ENCODE data around the gene SLC38A9.
"Not testable (repeated sequence)": the region's sequence is repeated elsewhere in the genome, so short reads cannot be mapped to it uniquely, and the experiment has no call there.

Gene SLC38A9

GRCh38 chr5:55708732-55709131 is 3.4 kb downstream of the SLC38A9 start:
- Histone ChIP-seq H3K9ac (ENCODE audit: low read depth, low read length) (no peak overlapping the region), H3K4me3 (ENCODE audit: low read length) (no peak overlapping the region), H3K36me3 (ENCODE audit: insufficient read depth, low read length) (peaks cover 25% of the 10 kb centered on the region), H3K27ac (ENCODE audit: low read depth, low read length) (no peak overlapping the region), H3K4me1 (ENCODE audit: insufficient read depth, low read length) (peaks cover 3% of the 10 kb centered on the region; the same call in 1 of the 2 replicates), H3K27me3 (ENCODE audit: insufficient read depth, low read length) (no peaks in the 10 kb centered on the region), H3K9me3 (ENCODE audit: insufficient read depth, low read depth, low read length) (no peaks in the 10 kb centered on the region)

DNA sequence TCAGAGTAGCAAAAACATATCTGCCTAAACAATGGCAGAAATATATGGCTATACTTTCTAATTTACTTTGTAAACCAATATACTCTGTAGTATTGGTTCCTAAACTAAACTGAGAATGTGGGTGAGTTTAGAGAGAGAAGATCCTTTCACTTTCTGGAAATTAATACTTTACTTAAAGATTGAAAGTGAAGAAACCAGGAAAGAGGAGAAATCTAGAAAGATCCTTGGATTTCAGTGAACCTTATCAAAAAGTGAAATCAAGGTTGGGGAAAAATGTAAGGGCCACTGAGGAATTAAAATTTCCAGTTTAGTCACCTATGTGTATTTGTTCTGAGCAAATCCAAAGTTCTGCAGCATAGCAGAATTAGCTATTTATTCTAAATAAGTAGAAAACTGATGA is 5.9 kb downstream of the SLC38A9 start:
- no peaks in the 10 kb centered on the region for H3K9me3 ChIP-seq (ENCODE audit: insufficient read depth, low read depth, low read length)
- no peaks in the 10 kb centered on the region for H3K27me3 ChIP-seq (ENCODE audit: insufficient read depth, low read length)
- no peak overlapping the region for H3K4me3 ChIP-seq (ENCODE audit: low read length)
- no peak overlapping the region for H3K9ac ChIP-seq (ENCODE audit: low read depth, low read length)
- H3K4me1 ChIP-seq (ENCODE audit: insufficient read depth, low read length): 0 out of 2 replicates have a peak, but pooled peaks cover 1% of the 10 kb centered on the region
- H3K27ac ChIP-seq (ENCODE audit: low read depth, low read length): no peak overlapping the region
- H3K36me3 ChIP-seq (ENCODE audit: insufficient read depth, low read length): peaks cover 35% of the 10 kb centered on the region

DNA sequence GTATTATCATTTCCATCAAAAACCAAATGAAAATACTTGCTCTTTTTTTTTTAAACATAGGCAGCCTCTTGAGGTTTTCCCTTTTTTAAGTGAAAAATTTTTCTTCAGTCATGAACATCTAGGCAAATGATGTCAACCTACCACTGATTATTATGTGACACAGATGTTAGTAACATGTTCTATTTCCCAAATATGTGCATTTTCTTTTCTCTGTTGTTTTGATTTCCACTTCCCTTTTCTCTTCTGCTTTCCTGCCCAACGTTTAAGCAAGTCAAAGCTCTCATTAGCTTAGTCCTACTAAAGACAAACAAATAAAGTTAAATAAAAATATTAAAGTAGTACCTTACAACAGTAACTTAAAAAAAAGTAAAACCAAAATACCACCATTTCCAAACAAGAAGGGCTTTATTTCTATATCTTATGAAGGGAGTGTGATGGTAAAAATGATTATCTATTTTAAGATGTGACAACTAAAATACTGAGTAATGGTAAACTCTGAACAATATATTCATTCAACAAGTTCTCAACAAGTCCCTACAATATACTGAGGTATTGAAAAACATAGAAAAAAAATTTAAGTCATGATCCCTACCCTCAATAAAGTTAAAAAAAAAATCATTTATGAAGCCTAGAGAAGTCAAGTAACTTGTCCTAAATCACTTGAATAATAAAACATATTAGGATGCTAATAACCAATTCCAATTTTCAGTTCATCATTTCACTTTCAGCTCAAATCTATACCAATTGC is 9.4 kb downstream of the SLC38A9 start:
- WGBS: 63% methylated on average over 1 of the region's 1 CpG
- H3K4me1 ChIP-seq (ENCODE audit: insufficient read depth, low read length): no peaks in the 10 kb centered on the region

GRCh38 chr5:55701462-55702103 is 10.5 kb downstream of the SLC38A9 start:
- WGBS: 87% methylated on average over 2 of the region's 3 CpGs
- peaks cover 15% of the 10 kb centered on the region for H3K9me3 ChIP-seq (ENCODE audit: insufficient read depth, low read depth, low read length)

More for the DNA sequence above, 9.4 kb downstream of the SLC38A9 start:
- Histone ChIP-seq H3K27me3 (ENCODE audit: insufficient read depth, low read length) (no peaks in the 10 kb centered on the region), H3K4me3 (ENCODE audit: low read length) (no peak overlapping the region), H3K36me3 (ENCODE audit: insufficient read depth, low read length) (peaks cover 34% of the 10 kb centered on the region), H3K27ac (ENCODE audit: low read depth, low read length) (no peak overlapping the region), H3K9me3 (ENCODE audit: insufficient read depth, low read depth, low read length) (peaks cover 7% of the 10 kb centered on the region), H3K9ac (ENCODE audit: low read depth, low read length) (no peak overlapping the region)

DNA sequence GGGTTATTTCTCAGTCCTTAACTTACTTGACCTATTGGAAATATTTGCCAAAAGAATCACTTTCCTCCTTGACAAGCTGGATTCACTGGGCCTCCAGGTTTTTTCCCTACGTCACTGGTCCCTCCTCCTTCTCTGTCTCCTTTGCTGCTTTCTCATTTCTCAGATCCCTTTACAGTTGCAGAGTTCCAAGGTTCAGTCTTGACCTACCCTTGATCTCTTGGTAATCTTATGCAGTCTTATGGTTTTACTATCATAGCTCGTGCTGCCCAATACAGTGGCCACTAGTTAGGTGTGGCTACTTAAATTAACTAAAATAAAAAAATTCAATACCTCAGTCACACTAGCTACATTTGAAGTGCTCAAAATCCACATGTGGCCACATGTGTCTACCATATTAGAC is 11.4 kb downstream of the SLC38A9 start:
- Histone ChIP-seq H3K9me3 (ENCODE audit: insufficient read depth, low read depth, low read length) (peaks cover 15% of the 10 kb centered on the region), H3K27me3 (ENCODE audit: insufficient read depth, low read length) (no peaks in the 10 kb centered on the region), H3K4me1 (ENCODE audit: insufficient read depth, low read length) (no peaks in the 10 kb centered on the region), H3K36me3 (ENCODE audit: insufficient read depth, low read length) (peaks cover 36% of the 10 kb centered on the region), H3K27ac (ENCODE audit: low read depth, low read length) (no peak overlapping the region), H3K9ac (ENCODE audit: low read depth, low read length) (no peak overlapping the region), H3K4me3 (ENCODE audit: low read length) (no peak overlapping the region)
- 97% methylated on average over 2 of the region's 2 CpGs for WGBS

More at GRCh38 chr5:55701462-55702103, 10.5 kb downstream of the SLC38A9 start:
- Histone ChIP-seq H3K27ac (ENCODE audit: low read depth, low read length) (no peak overlapping the region), H3K9ac (ENCODE audit: low read depth, low read length) (no peak overlapping the region), H3K27me3 (ENCODE audit: insufficient read depth, low read length) (no peaks in the 10 kb centered on the region), H3K4me1 (ENCODE audit: insufficient read depth, low read length) (no peaks in the 10 kb centered on the region), H3K36me3 (ENCODE audit: insufficient read depth, low read length) (peaks cover 36% of the 10 kb centered on the region), H3K4me3 (ENCODE audit: low read length) (no peak overlapping the region)

- Histone ChIP-seq H3K27me3 (ENCODE audit: insufficient read depth, low read length) (no peaks in the 10 kb centered on the region), H3K9me3 (ENCODE audit: insufficient read depth, low read depth, low read length) (peaks cover 15% of the 10 kb centered on the region), H3K36me3 (ENCODE audit: insufficient read depth, low read length) (peaks cover 35% of the 10 kb centered on the region), H3K9ac (ENCODE audit: low read depth, low read length) (no peak overlapping the region), H3K27ac (ENCODE audit: low read depth, low read length) (no peak overlapping the region), H3K4me1 (ENCODE audit: insufficient read depth, low read length) (no peaks in the 10 kb centered on the region), H3K4me3 (ENCODE audit: low read length) (no peak overlapping the region)
- 90% methylated on average over 3 of the region's 3 CpGs for WGBS
Measured at GRCh38 chr5:55699041-55699688, 13.0 kb downstream of the SLC38A9 start.

GRCh38 chr5:55696704-55697103 is 15.4 kb downstream of the SLC38A9 start:
- Histone ChIP-seq H3K36me3 (ENCODE audit: insufficient read depth, low read length) (peaks cover 21% of the 10 kb centered on the region), H3K9me3 (ENCODE audit: insufficient read depth, low read depth, low read length) (peaks cover 15% of the 10 kb centered on the region)
- H3K9ac ChIP-seq (ENCODE audit: low read depth, low read length); H3K27me3 ChIP-seq (ENCODE audit: insufficient read depth, low read length); H3K4me1 ChIP-seq (ENCODE audit: insufficient read depth, low read length); H3K27ac ChIP-seq (ENCODE audit: low read depth, low read length); H3K4me3 ChIP-seq (ENCODE audit: low read length): not testable (repeated sequence)
- 96% methylated on average over 27 of the region's 31 CpGs for WGBS

GRCh38 chr5:55694152-55694830 is 17.8 kb downstream of the SLC38A9 start:
- Histone ChIP-seq H3K27ac (ENCODE audit: low read depth, low read length) (no peak overlapping the region), H3K9ac (ENCODE audit: low read depth, low read length) (no peak overlapping the region), H3K4me3 (ENCODE audit: low read length) (no peak overlapping the region), H3K36me3 (ENCODE audit: insufficient read depth, low read length) (peaks cover 19% of the 10 kb centered on the region), H3K9me3 (ENCODE audit: insufficient read depth, low read depth, low read length) (peaks cover 15% of the 10 kb centered on the region), H3K4me1 (ENCODE audit: insufficient read depth, low read length) (peaks cover 16% of the 10 kb centered on the region), H3K27me3 (ENCODE audit: insufficient read depth, low read length) (no peaks in the 10 kb centered on the region)
- 80% methylated on average over 3 of the region's 3 CpGs for WGBS

DNA sequence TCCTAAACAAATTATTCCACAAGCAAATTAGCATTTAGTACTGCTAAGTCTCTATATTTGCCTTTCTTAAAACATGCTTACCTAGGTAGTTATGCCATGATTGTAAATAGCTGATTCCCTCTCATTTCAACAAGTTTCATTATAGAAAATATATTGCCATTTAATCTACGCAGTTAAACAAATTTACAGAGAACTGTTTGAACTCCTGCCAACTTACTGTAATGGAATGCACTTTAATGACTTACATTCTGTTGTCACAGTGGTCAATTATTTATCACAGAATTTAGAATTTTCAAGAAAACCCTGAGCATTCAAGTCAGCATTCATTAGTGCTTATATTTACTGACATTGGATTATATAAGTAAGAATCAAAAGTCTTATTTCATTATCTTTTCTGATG is 19.6 kb downstream of the SLC38A9 start:
- H3K4me1 ChIP-seq (ENCODE audit: insufficient read depth, low read length): peaks cover 16% of the 10 kb centered on the region
- peaks cover 5% of the 10 kb centered on the region for H3K36me3 ChIP-seq (ENCODE audit: insufficient read depth, low read length)
- H3K4me3 ChIP-seq (ENCODE audit: low read length): no peak overlapping the region
- no peak overlapping the region for H3K27ac ChIP-seq (ENCODE audit: low read depth, low read length)
- no peaks in the 10 kb centered on the region for H3K27me3 ChIP-seq (ENCODE audit: insufficient read depth, low read length)
- no peak overlapping the region for H3K9ac ChIP-seq (ENCODE audit: low read depth, low read length)
- WGBS: 100% methylated on average over 1 of the region's 1 CpG
- H3K9me3 ChIP-seq (ENCODE audit: insufficient read depth, low read depth, low read length): peaks cover 5% of the 10 kb centered on the region

DNA sequence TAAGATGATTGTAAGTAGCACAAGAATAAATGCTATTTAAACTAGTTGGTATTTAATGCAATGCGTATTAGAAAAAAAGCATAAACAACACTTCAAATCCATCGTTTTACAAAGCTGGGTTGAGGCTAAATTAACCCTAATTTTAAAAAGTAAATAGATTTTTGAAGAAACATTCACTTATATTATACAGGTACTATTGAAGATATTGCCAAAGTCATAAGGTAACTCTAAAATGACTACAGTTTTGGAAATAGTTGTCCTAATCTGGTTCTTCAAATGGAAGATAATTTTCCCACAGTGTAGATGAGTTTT is 20.1 kb downstream of the SLC38A9 start:
- no CpG with 5 or more reads among the region's 2 CpGs for WGBS
- Histone ChIP-seq H3K36me3 (ENCODE audit: insufficient read depth, low read length) (peaks cover under 1% of the 10 kb centered on the region), H3K4me3 (ENCODE audit: low read length) (no peak overlapping the region), H3K27ac (ENCODE audit: low read depth, low read length) (no peak overlapping the region), H3K4me1 (ENCODE audit: insufficient read depth, low read length) (peaks cover 16% of the 10 kb centered on the region), H3K9ac (ENCODE audit: low read depth, low read length) (no peak overlapping the region), H3K9me3 (ENCODE audit: insufficient read depth, low read depth, low read length) (peaks cover under 1% of the 10 kb centered on the region), H3K27me3 (ENCODE audit: insufficient read depth, low read length) (no peaks in the 10 kb centered on the region)
